ENCODE data around the gene FOXO3. TPM values are rescaled to one million over a fixed set of nuclear protein-coding genes. Genes with fewer than 3 reads are reported as not detected.

FOXO3 gene
- total and polyA plus RNA-seq, 2 of the 8 experiments (the other 6 are each of a cell fraction or from before 2014, with no cell fraction given), result 13.1 to 19.3 TPM

GRCh38 chr6:108622641-108623298 lies 62.1 kb downstream of the FOXO3 start:
- H2AK5ac ChIP-seq (ENCODE audit: low read depth, low read length), result no peak overlapping the region
- ChIA-PET CTCF (ENCODE audit: partially characterized antibody) (interaction anchor here (1.0 to 1.3 kb wide), 2 partner anchors 10 to 161 kb away, joined by 3 read pairs; no protein-coding TSS in a partner anchor), POLR2A (ENCODE audit: partially characterized antibody) (interaction anchor here (0.8 kb wide), 1 partner anchor 60 kb away, joined by 3 read pairs; no protein-coding TSS in a partner anchor)
- H2BK5ac ChIP-seq (ENCODE audit: low read depth, low read length), result no peak overlapping the region
- H3K27ac ChIP-seq (ENCODE audit: low read depth, low read length), result no peak overlapping the region
- H3K14ac ChIP-seq (ENCODE audit: insufficient read length), result no peak overlapping the region
- peaks cover 0 to 5% (median 0%) of the 10 kb centered on the region in 4 experiments; a peak in 2 of 7 replicates for H3K4me1 ChIP-seq (replicated peaks in 1 of 4; ENCODE audit: control insufficient read depth in 3 of 4, insufficient read depth in 4 of 4, low read length in 3 of 4)
- no peak overlapping the region for H2BK20ac ChIP-seq (ENCODE audit: low read length)
- no peak overlapping the region for H2BK12ac ChIP-seq (ENCODE audit: low read depth, low read length)
- FAIRE-seq (no peak), DNase-seq (ENCODE audit: low read depth in 1 of 2, low spot score in 2 of 2) (no peak)
- no peak overlapping the region; the same call in 1 of the 2 replicates for H2BK15ac ChIP-seq (ENCODE audit: low read length)
- H3K36me3 ChIP-seq (ENCODE audit: control insufficient read depth in 2 of 4, insufficient read depth in 4 of 4, low read length in 3 of 4), result no peaks in the 10 kb centered on the region
- no peak overlapping the region for H4K8ac ChIP-seq (ENCODE audit: extremely low read depth, insufficient read depth, low read length)
- H3K79me2 ChIP-seq (ENCODE audit: control insufficient read depth in 1 of 2, insufficient read depth in 2 of 2, low read length in 2 of 2), result peaks cover 3 to 70% of the 10 kb centered on the region in 2 experiments; a peak in 3 of 4 replicates
- no peak overlapping the region for H3K4me2 ChIP-seq (ENCODE audit: insufficient read depth in 1 of 2, low read depth in 2 of 2, low read length in 2 of 2)
- H3K23ac ChIP-seq (ENCODE audit: insufficient read length), result no peak overlapping the region
- H3K27me3 ChIP-seq (replicated peaks in 1 of 4; ENCODE audit: control insufficient read depth in 3 of 4, extremely low read depth in 1 of 4, insufficient read depth in 3 of 4, low read length in 3 of 4), result no peaks in the 10 kb centered on the region
- no peak overlapping the region for H3K56ac ChIP-seq (replicated peaks; ENCODE audit: insufficient read length, low read depth, low read length)
- no peak overlapping the region for H3K9ac ChIP-seq (replicated peaks in 1 of 4; ENCODE audit: extremely low read depth in 1 of 4, low read depth in 3 of 4, low read length in 3 of 4)
- 85% methylated on average over 11 of the region's 11 CpGs; no CpG with 5 or more reads in 1 of the 2 experiments for WGBS, 2 experiments (ENCODE audit: extremely low coverage in 1 of 2, insufficient coverage in 1 of 2, insufficient read length in 1 of 2, insufficient replicate concordance in 2 of 2, low coverage in 1 of 2, low lambda C conversion rate in 2 of 2, missing lambda C conversion rate in 1 of 2)
- TF ChIP-seq EZH2 (IDR thresholded peaks at IDR 0.05; ENCODE audit: low read depth, low read length, severe bottlenecking), result no peak
- no peak for TF ChIP-seq YY1 (IDR thresholded peaks at IDR 0.05; ENCODE audit: low read depth, low read length)
- no peak for TF ChIP-seq CTBP2 (IDR thresholded peaks at IDR 0.05; ENCODE audit: borderline replicate concordance, insufficient read depth, insufficient read length, low read length)
- no peak for TF ChIP-seq MAFK (IDR thresholded peaks at IDR 0.05; ENCODE audit: low read depth, low read length)
- TF ChIP-seq SRF (IDR thresholded peaks at IDR 0.05; ENCODE audit: low read depth, low read length), result no peak
- TF ChIP-seq BRCA1 (IDR thresholded peaks at IDR 0.05; ENCODE audit: low read depth, low read length), result no peak
- TF ChIP-seq EP300 (IDR thresholded peaks at IDR 0.05; ENCODE audit: borderline replicate concordance in 1 of 2, low read depth in 2 of 2, low read length in 2 of 2), result no peak
- no peak for TF ChIP-seq TEAD4 (IDR thresholded peaks at IDR 0.05; ENCODE audit: low read depth, low read length)
- H2AFZ ChIP-seq (ENCODE audit: low read length), result no peak overlapping the region
- no peak overlapping the region for H3K18ac ChIP-seq (ENCODE audit: extremely low read depth, low read length)
- H4K5ac ChIP-seq (ENCODE audit: insufficient read length, low read depth, low read length), result no peak overlapping the region
- H3K79me1 ChIP-seq (ENCODE audit: low read depth, low read length), result peaks cover 6% of the 10 kb centered on the region; the same call in 1 of the 2 replicates
- no peak overlapping the region for H2BK120ac ChIP-seq (replicated peaks; ENCODE audit: low read depth, low read length)
- H4K91ac ChIP-seq (replicated peaks; ENCODE audit: insufficient read length, low read length), result no peak overlapping the region
- no peaks in the 10 kb centered on the region for H3K23me2 ChIP-seq (ENCODE audit: low read depth, low read length)
- no peak overlapping the region for H3K4me3 ChIP-seq (ENCODE audit: extremely low read depth in 1 of 4, insufficient read depth in 2 of 4, low read depth in 3 of 4, low read length in 4 of 4)
- no peaks in the 10 kb centered on the region for H3K9me3 ChIP-seq (ENCODE audit: insufficient read depth in 2 of 2, low read depth in 1 of 2, low read length in 1 of 2)
- H4K20me1 ChIP-seq (replicated peaks in 1 of 2; ENCODE audit: control insufficient read depth in 1 of 2, insufficient read depth in 2 of 2, low read length in 2 of 2), result peaks cover 3 to 5% of the 10 kb centered on the region in 2 experiments
- H3K4ac ChIP-seq (replicated peaks; ENCODE audit: insufficient read length, low read depth, low read length), result no peak overlapping the region
